K562 (cell line): ENCODE results near the gene PHF5A. TPM values are rescaled to one million over a fixed set of nuclear protein-coding genes. Genes with fewer than 3 reads are reported as not detected.

Experiments used
- E2F6 ChIP-seq, 2 experiments: IDR thresholded peaks; 2 replicates each; pipeline ENCODE4 v1.6.1; 2011; ENCODE audit warnings: borderline replicate concordance in 1 of 2, control low read depth in 1 of 2, low read depth in 1 of 2, low read length in 1 of 2, mild to moderate bottlenecking in 1 of 2, mixed read lengths in 1 of 2, moderate library complexity in 1 of 2; ENCODE audit not compliant: insufficient read depth in 1 of 2, insufficient read length in 1 of 2, poor library complexity in 1 of 2, severe bottlenecking in 1 of 2; ENCODE audit errors: extremely low read depth in 1 of 2
- ESRRB ChIP-seq: fragments of 250-450 bp; sonication (Bioruptor Pico); IDR thresholded peaks from 2 replicates; pipeline ENCODE4 v1.5.0; 2020; ENCODE audit warnings: mild to moderate bottlenecking, moderate library complexity, borderline replicate concordance
- GMEB1 ChIP-seq: fragments of 250-450 bp; sonication (Bioruptor Pico); IDR thresholded peaks from 2 replicates; pipeline ENCODE4 v1.4.0; 2020; ENCODE audit warnings: mild to moderate bottlenecking
- HINFP ChIP-seq: fragments of 450-650 bp; conservative IDR thresholded peaks from 2 replicates; pipeline ENCODE4 v1.6.1; 2016; ENCODE audit warnings: missing genetic modification characterization, low read depth, mild to moderate bottlenecking, control low read depth, missing compliant biosample characterization
- HOXB6 ChIP-seq: fragments of 250-450 bp; sonication (Bioruptor Pico); IDR thresholded peaks from 2 replicates; pipeline ENCODE4 v1.5.1; 2022; ENCODE audit warnings: mild to moderate bottlenecking, borderline replicate concordance
- MCM7 ChIP-seq, 2 experiments: fragments of 450-650 bp; IDR thresholded peaks; 2 replicates each; pipeline ENCODE4 v1.6.1; 2016 to 2018
- NCOR1 ChIP-seq: fragments of 450-650 bp; IDR thresholded peaks from 2 replicates; pipeline ENCODE4 v1.6.1; 2016; ENCODE audit warnings: mild to moderate bottlenecking, moderate library complexity
- RBM14 ChIP-seq: fragments of 200-400 bp; formaldehyde crosslinking; IDR thresholded peaks from 2 replicates; pipeline ENCODE4 v1.6.1; 2018; ENCODE audit warnings: low read depth, mild to moderate bottlenecking, low read length, moderate library complexity, borderline replicate concordance; ENCODE audit not compliant: insufficient read depth
- RBM22 ChIP-seq: fragments of 200-400 bp; formaldehyde crosslinking; IDR thresholded peaks from 2 replicates; pipeline ENCODE4 v1.6.1; 2018; ENCODE audit warnings: low read length, low read depth; ENCODE audit not compliant: poor library complexity, severe bottlenecking
- SNAPC5 ChIP-seq: fragments of 250-450 bp; sonication (Bioruptor Pico); IDR thresholded peaks from 2 replicates; pipeline ENCODE4 v1.8.0; 2021; ENCODE audit warnings: moderate library complexity, mild to moderate bottlenecking, inconsistent platforms
- SP1 ChIP-seq: sonication (generic); formaldehyde crosslinking; IDR thresholded peaks from 2 replicates; pipeline ENCODE4 v1.8.1; 2022; ENCODE audit warnings: mild to moderate bottlenecking, missing genetic modification reagents
- SRSF3 ChIP-seq: fragments of 200-400 bp; formaldehyde crosslinking; IDR thresholded peaks from 2 replicates; pipeline ENCODE4 v1.6.1; 2016; ENCODE audit warnings: mild to moderate bottlenecking, low read length, moderate library complexity; ENCODE audit not compliant: insufficient read depth
- TAF15 ChIP-seq: fragments of 200-400 bp; formaldehyde crosslinking; IDR thresholded peaks from 2 replicates; pipeline ENCODE4 v1.6.1; 2017; ENCODE audit warnings: mild to moderate bottlenecking, low read depth, low read length, moderate library complexity
- TOE1 ChIP-seq, 2 experiments: fragments of 450-650 bp in 1 of 2; sonication (generic) in 1 of 2; formaldehyde crosslinking in 1 of 2; IDR thresholded peaks; 2 replicates each; pipeline versions ENCODE4 v1.7.1 to v1.8.0; 2016 to 2022; ENCODE audit warnings: borderline replicate concordance in 2 of 2, mild to moderate bottlenecking in 2 of 2, antibody characterized with exemption in 1 of 2, inconsistent platforms in 1 of 2, low read depth in 1 of 2, missing genetic modification reagents in 1 of 2, moderate library complexity in 1 of 2
- TRIM24 ChIP-seq, 2 experiments: fragments of 450-650 bp; IDR thresholded peaks; 2 replicates each; pipeline ENCODE4 v1.6.1; 2016
- VEZF1 ChIP-seq: fragments of 200-800 bp; sonication (Bioruptor generic); IDR thresholded peaks from 2 replicates; pipeline ENCODE4 v1.6.1; 2017; ENCODE audit warnings: missing genetic modification characterization, missing compliant biosample characterization
- ZBTB26 ChIP-seq: fragments of 450-650 bp; formaldehyde crosslinking; IDR thresholded peaks from 2 replicates; pipeline ENCODE4 v1.4.0; 2022; ENCODE audit warnings: missing genetic modification characterization
- ZNF165 ChIP-seq: fragments of 250-450 bp; sonication (Bioruptor Pico); IDR thresholded peaks from 2 replicates; pipeline ENCODE4 v1.4.0; 2020; ENCODE audit warnings: borderline replicate concordance
- ZNF561 ChIP-seq: fragments of 450-650 bp; formaldehyde crosslinking; conservative IDR thresholded peaks from 2 replicates; pipeline ENCODE4 v1.4.0; 2020; ENCODE audit warnings: mild to moderate bottlenecking, moderate library complexity
- polyA plus RNA-seq, 8 experiments: library from polyadenylated mRNA; depleted of rRNA in 4 of 8; stranded (reverse) in 5 of 8; unstranded in 3 of 8; fragments of >200 nt; fragmentation: Nextera tagmentation in 2 of 8; fragmentation: Illumina TruSeq in 1 of 8; extraction: Ambion mirVana in 2 of 8; extraction: Trizol in 1 of 8; gene quantifications; 2 replicates each; pipeline versions ENCODE4 v1.2.1 to v1.2.3, GENCODE V29; 2011 to 2014; ENCODE audit warnings: inconsistent platforms in 1 of 8, missing spikeins in 1 of 8
- total RNA-seq, 7 experiments: library from RNA; depleted of rRNA in 6 of 7; stranded (reverse); fragments of >200 nt in 6 of 7; fragmentation: Illumina TruSeq in 2 of 7; extraction: Trizol in 2 of 7; gene quantifications; 2 replicates each; pipeline versions ENCODE4 v1.2.1 to v1.2.3, GENCODE V29; 2011 to 2021; ENCODE audit warnings: low replicate concordance in 1 of 7

PHF5A gene
- total and polyA plus RNA-seq, 9 of the 15 experiments (the other 6 are each of a cell fraction or from before 2014, with no cell fraction given) = 14.2 to 144 (median 101) TPM

- TF ChIP-seq SP1 (CRISPR knock-in tag) (no peak), TAF15 (no peak), ZNF561 (CRISPR knock-in tag) (no peak), MCM7 (IDR thresholded peaks at IDR 0.05) (no peak), TOE1 (IDR thresholded peaks at IDR 0.05; ENCODE audit: borderline replicate concordance) (no peak), TOE1 (CRISPR knock-in tag; IDR thresholded peaks at IDR 0.05; ENCODE audit: borderline replicate concordance, low read depth) (no peak), ZBTB26 (CRISPR knock-in tag) (no peak), RBM14 (no peak), ZNF165 (no peak), TRIM24 (IDR thresholded peaks at IDR 0.05) (no peak), HOXB6 (CRISPR knock-in tag) (no peak), VEZF1 (CRISPR knock-in tag) (peak; percentile 59; the same call in 1 of the 2 replicates), HINFP (tag) (no peak), GMEB1 (no peak), RBM22 (no peak), NCOR1 (0 out of 2 replicates have a peak, but pooled peaks have one; percentile 7), SRSF3 (no peak), ESRRB (no peak), SNAPC5 (no peak), E2F6 (IDR thresholded peaks at IDR 0.05; ENCODE audit: borderline replicate concordance in 1 of 2, extremely low read depth in 1 of 2, insufficient read depth in 1 of 2, insufficient read length in 1 of 2, low read depth in 1 of 2, low read length in 1 of 2, poor library complexity in 1 of 2, severe bottlenecking in 1 of 2) (peak in 1 of 2 experiments; percentile 36)
Observed at GRCh38 chr22:41512421-41513194, 44.1 kb upstream of the PHF5A start (continued).
